Measurements from ENCODE around the gene LRRC36.

- no peak for TF ChIP-seq GLI4 (CRISPR knock-in tag; IDR thresholded peaks at IDR 0.05; ENCODE audit: borderline replicate concordance)
- no peak for TF ChIP-seq ZNF207 (IDR thresholded peaks at IDR 0.05; ENCODE audit: borderline replicate concordance)
- TF ChIP-seq FOXA1 (IDR thresholded peaks at IDR 0.05), result no peak
- TF ChIP-seq FOXA1 (CRISPR knock-in tag; IDR thresholded peaks at IDR 0.05), result no peak
- no peak for TF ChIP-seq POLR2A (IDR thresholded peaks at IDR 0.05; ENCODE audit: insufficient read depth in 1 of 2, low read depth in 2 of 2, low read length in 2 of 2)
- TF ChIP-seq ZNF24 (IDR thresholded peaks at IDR 0.05), result no peak
- no peak for TF ChIP-seq RCOR2 (CRISPR knock-in tag; IDR thresholded peaks at IDR 0.05)
- TF ChIP-seq RXRB (CRISPR knock-in tag; IDR thresholded peaks at IDR 0.05; ENCODE audit: borderline replicate concordance), result no peak
- TF ChIP-seq ZFP36L1 (CRISPR knock-in tag; IDR thresholded peaks at IDR 0.05), result no peak
- TF ChIP-seq POLR2G (IDR thresholded peaks at IDR 0.05; ENCODE audit: low read depth, low read length), result no peak
- TF ChIP-seq ZNF709 (CRISPR knock-in tag; IDR thresholded peaks at IDR 0.05), result no peak
- no peak for TF ChIP-seq CTCF (CRISPR knock-in tag; IDR thresholded peaks at IDR 0.05)
- TF ChIP-seq RFX3 (CRISPR knock-in tag; IDR thresholded peaks at IDR 0.05), result no peak
- TF ChIP-seq MYPOP (CRISPR knock-in tag; IDR thresholded peaks at IDR 0.05), result no peak
- no peak for TF ChIP-seq ARHGAP35 (CRISPR knock-in tag; IDR thresholded peaks at IDR 0.05; ENCODE audit: borderline replicate concordance)
Observed at GRCh38 chr16:67341250-67341649, 14.6 kb downstream of the LRRC36 start.
